Coronary artery (tissue), 2 donors: ENCODE data around the gene RNF224.
A peak's percentile ranks its signal among the peaks of the same experiment; 100 is the strongest.

Experiments used
- DNase-seq: peaks from one replicate; pipeline ENCODE4 v3.0.0-alpha.2; 2017; ENCODE audit warnings: low spot score
- H3K27ac ChIP-seq, 2 donors: fragments of 200-600 bp; sonication (generic); one replicate each; pipeline ENCODE4 v1.5.1; 2016 to 2019
- H3K4me3 ChIP-seq: fragments of 200-600 bp; sonication (generic); 2 replicates; pipeline ENCODE4 v1.5.1; 2016; ENCODE audit warnings: mild to moderate bottlenecking, moderate library complexity
- CTCF ChIP-seq: fragments of 200-600 bp; sonication (generic); IDR thresholded peaks from one replicate; pipeline ENCODE4 v1.5.1; 2019; ENCODE audit warnings: antibody characterized with exemption

The RNF224 gene

GRCh38 chr9:137227054-137227852 is at the start of gene RNF224:
RNF224 (plus strand) TSS chr9:137227502; CDS start chr9:137228336, 834 bp downstream.
- H3K27ac ChIP-seq, result no peak within 1 kb of the TSS
- TF ChIP-seq CTCF, result peak; percentile 47
- no peak within 1 kb of the TSS for H3K4me3 ChIP-seq
- DNase-seq, result no peak

DNA sequence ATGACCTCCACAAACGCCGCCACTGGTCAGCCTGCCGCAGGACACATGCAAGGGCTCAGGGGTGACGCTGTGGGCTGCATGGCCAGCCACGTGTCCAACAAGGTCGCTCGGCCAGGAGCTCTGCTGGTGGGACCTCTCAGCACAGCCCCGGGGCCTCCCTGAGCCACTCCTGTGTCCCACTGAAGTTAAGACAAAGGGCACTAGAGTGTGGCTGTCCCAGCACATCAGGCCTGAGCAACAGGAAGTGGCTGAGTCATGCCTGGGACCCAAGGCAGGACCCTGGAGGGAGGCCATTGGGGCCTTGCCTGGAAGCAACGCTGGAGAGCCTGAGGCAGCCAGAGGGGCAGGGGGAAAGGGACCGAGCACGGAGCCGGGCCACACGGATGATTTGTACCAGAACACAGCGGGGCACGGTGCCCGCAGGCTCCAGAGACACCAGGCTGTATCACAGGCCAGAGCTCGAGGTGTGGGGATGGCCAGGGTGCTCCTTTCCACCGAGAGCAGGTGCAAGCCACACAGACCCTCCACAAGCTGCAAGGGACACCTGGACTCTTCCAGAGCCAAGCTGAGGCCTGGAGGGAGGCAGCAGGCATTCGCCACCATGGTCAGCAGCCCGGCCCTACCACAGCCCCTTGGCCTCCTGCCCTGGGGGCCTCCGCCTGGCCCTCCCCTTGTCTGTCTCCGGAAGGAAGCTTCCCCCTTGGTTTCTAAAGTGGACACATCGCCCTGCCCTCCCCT is 48.9 kb upstream of the RNF224 start:
- no peak for DNase-seq
- Histone ChIP-seq H3K27ac (no peak overlapping the region), H3K4me3 (no peak overlapping the region)
- no peak for TF ChIP-seq CTCF

- no peak overlapping the region for H3K27ac ChIP-seq
- no peak for TF ChIP-seq CTCF
- H3K4me3 ChIP-seq, result no peak overlapping the region
- no peak for DNase-seq
Measured at GRCh38 chr9:137178939-137179630, 48.2 kb upstream of the RNF224 start.

DNA sequence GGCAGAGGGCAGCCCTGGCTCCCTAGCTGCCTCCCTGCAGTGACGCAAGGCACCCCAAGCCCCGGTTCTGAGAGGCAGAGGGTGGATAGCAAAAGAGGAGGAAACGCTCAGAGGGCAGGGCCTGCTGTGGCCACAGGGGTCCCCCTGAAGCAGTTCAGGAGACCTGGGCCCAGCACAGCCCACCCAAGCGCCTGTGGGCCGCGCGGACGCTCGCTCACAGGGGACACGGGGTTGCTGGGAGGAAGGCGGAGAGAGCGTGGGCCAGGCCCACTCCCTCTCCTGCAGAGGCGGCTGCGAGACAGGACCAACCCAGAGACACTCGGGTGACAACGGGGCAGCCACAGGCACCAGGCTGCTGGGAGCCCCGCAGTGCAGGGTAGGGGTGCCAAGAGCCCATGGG is 47.5 kb upstream of the RNF224 start:
- Histone ChIP-seq H3K27ac (no peak overlapping the region), H3K4me3 (no peak overlapping the region)
- no peak for TF ChIP-seq CTCF
- no peak for DNase-seq

DNA sequence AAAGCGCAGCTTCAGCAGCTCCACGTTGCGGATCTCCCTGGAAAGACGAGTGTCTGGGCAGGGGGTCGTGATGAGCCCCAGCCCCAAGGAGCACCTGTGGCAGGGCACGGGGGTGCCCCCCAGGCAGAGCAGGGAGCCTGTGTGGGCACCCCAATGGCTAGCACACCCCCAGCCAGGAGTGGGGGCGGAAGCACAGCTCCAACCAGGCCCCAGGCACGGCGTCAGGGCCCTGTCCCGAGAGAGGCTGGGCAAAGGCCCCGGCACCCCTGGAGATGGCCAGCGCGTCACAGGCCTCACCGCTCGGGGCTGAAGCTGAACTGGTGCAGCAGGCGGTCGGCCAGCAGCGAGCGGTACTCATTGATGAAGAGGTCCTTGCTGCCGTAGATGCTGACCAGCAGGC is 46.8 kb upstream of the RNF224 start:
- H3K27ac ChIP-seq, result no peak overlapping the region
- DNase-seq, result no peak
- no peak for TF ChIP-seq CTCF
- H3K4me3 ChIP-seq, result no peak overlapping the region

- DNase-seq, result no peak
- Histone ChIP-seq H3K27ac (no peak overlapping the region), H3K4me3 (no peak overlapping the region)
- TF ChIP-seq CTCF, result no peak
Measured at GRCh38 chr9:137181680-137182079, 45.6 kb upstream of the RNF224 start.
